HUES48 (cell line): ENCODE data around the gene LIX1.
A peak's percentile ranks its signal among the peaks of the same experiment; 100 is the strongest.

Experiments used
- H3K27ac ChIP-seq: one replicate; pipeline ENCODE4 v1.7.0; 2013; ENCODE audit warnings: low read depth, low read length, inconsistent platforms
- H3K27me3 ChIP-seq: 2 replicates; pipeline ENCODE4 v1.6.1; 2013; ENCODE audit warnings: mild to moderate bottlenecking, low read length; ENCODE audit not compliant: control insufficient read depth, insufficient read depth
- H3K36me3 ChIP-seq: 2 replicates; pipeline ENCODE4 v1.6.1; 2013; ENCODE audit warnings: low read length; ENCODE audit not compliant: control insufficient read depth, insufficient read depth
- H3K4me1 ChIP-seq: 2 replicates; pipeline ENCODE4 v1.6.1; 2013; ENCODE audit warnings: mild to moderate bottlenecking, low read length; ENCODE audit not compliant: control insufficient read depth, insufficient read depth
- H3K4me3 ChIP-seq: 2 replicates; pipeline ENCODE4 v1.5.1; 2013; ENCODE audit warnings: mild to moderate bottlenecking, low read depth, low read length
- H3K9ac ChIP-seq: 2 replicates; pipeline ENCODE4 v1.6.1; 2013; ENCODE audit warnings: mild to moderate bottlenecking, low read depth, low read length, moderate library complexity
- H3K9me3 ChIP-seq: 2 replicates; pipeline ENCODE4 v1.6.1; 2013; ENCODE audit warnings: low read length; ENCODE audit not compliant: control insufficient read depth, insufficient read depth

LIX1 gene

DNA sequence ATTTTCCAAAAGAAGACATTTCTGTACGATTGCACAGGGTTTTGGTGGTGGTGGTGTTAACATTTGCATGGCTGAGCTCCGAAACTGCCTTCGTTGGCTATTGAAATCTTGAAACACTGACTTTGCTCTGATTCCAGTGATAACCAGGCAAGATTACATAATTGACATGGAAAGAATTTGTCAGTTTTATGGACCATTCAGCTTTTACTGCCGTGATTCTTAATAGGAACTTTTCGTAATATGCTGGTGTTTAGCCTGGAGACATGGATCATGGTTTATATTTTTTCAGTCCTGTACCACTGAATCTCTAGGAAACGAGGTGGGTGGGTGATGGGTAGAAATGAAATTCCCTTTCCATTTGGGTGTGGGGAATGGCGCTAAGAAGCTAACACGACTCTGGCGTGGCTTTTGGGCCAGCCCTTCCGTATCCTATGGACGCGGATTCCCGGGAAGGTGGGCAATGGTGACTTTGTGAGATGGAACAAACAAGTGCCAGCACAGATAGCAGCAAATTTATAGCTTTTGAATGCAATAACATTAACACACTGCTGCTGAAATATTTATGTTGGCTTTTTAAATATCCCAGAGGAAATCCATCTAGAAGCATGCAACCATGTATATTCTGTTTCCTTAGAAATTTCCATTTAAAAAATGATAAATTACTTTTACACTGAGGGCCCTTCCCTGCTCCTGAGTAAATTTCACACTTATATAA lies 36.8 kb downstream of the LIX1 start:
- H3K9ac ChIP-seq: no peak overlapping the region
- H3K4me3 ChIP-seq: no peak overlapping the region
- H3K9me3 ChIP-seq: no peaks in the 10 kb centered on the region
- no peaks in the 10 kb centered on the region for H3K27me3 ChIP-seq
- peaks cover 24% of the 10 kb centered on the region for H3K4me1 ChIP-seq
- H3K27ac ChIP-seq: no peak overlapping the region
- no peaks in the 10 kb centered on the region for H3K36me3 ChIP-seq

- Histone ChIP-seq H3K4me1 (peaks cover 32% of the 10 kb centered on the region), H3K36me3 (no peaks in the 10 kb centered on the region), H3K27me3 (no peaks in the 10 kb centered on the region), H3K9me3 (no peaks in the 10 kb centered on the region), H3K4me3 (0 out of 2 replicates have a peak overlapping the region, but pooled peaks have one; percentile 16), H3K9ac (no peak overlapping the region), H3K27ac (peak overlapping the region; percentile 75)
Observed at GRCh38 chr5:97102010-97102470, 40.4 kb downstream of the LIX1 start.

GRCh38 chr5:97101189-97101910 lies 41.1 kb downstream of the LIX1 start:
- H3K9me3 ChIP-seq: no peaks in the 10 kb centered on the region
- H3K4me1 ChIP-seq: peaks cover 39% of the 10 kb centered on the region
- no peak overlapping the region for H3K4me3 ChIP-seq
- no peak overlapping the region for H3K9ac ChIP-seq
- no peaks in the 10 kb centered on the region for H3K27me3 ChIP-seq
- no peaks in the 10 kb centered on the region for H3K36me3 ChIP-seq
- peak overlapping the region; percentile 75 for H3K27ac ChIP-seq

- no peak overlapping the region for H3K27ac ChIP-seq
- H3K4me1 ChIP-seq: peaks cover 47% of the 10 kb centered on the region
- no peaks in the 10 kb centered on the region for H3K9me3 ChIP-seq
- no peaks in the 10 kb centered on the region for H3K36me3 ChIP-seq
- H3K27me3 ChIP-seq: no peaks in the 10 kb centered on the region
- no peak overlapping the region for H3K9ac ChIP-seq
- no peak overlapping the region for H3K4me3 ChIP-seq
Observed at GRCh38 chr5:97100476-97100875, 41.9 kb downstream of the LIX1 start.

DNA sequence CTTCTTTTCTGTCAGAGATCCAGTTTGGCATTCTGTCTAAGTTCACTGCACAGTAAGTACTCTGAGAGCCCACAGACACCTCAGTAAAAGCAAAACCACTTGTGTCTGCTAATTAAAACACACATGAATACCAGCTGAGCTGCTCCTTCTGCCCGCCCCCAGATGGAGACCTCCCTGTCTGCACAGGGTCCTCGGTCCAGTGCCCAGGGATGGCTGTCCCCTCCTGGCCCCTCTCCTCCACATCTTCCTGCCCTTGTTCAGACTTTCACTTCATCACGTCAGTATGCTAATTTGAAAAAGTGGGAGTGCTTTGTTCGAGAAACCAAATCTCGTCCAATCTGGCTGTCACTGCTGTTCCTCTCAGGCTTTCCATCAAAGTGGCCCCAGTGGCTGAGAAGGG lies 43.5 kb downstream of the LIX1 start:
- Histone ChIP-seq H3K4me1 (peaks cover 50% of the 10 kb centered on the region), H3K9me3 (no peaks in the 10 kb centered on the region), H3K27ac (no peak overlapping the region), H3K4me3 (no peak overlapping the region), H3K9ac (no peak overlapping the region), H3K27me3 (no peaks in the 10 kb centered on the region), H3K36me3 (no peaks in the 10 kb centered on the region)

DNA sequence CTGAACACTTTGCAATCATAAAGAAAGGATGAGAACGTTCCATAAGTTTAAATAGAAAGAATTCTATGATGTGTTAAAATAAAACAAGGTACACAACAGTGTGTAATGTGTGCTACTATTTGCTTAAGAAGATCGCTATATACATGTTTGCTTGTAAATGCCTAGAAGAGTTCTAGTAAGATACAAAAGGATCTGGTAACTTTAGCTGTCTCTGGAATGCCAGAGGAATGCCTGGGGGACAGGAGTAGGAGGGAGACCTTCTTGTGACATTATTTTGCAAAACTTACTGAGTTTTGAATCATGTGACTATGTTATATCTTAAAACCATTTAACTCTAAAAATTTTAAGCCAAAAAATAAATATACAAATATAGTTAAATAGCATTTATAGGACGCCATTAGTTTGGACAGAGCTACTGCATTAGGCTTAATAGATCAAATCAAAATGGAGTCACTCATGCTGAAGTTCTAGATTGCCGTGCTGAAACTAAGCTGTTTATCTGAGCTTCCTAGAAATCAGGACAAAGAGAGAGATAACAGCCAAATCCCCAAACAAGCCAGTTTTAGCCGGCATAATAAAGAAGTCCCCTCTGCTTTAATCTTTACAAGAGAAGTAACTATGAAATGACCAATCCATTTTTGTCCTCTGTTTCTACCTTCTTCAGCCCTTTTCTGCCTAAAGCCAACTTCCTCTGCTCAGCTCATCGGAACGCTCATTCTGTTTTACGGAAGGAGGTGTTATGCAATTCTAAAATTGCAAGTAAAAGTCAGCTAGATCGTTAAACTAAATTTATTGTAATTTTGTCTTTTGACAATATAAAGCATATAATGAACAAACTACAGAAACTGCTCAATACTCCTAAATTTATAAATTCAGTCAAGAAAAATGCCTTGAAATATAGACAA lies 44.8 kb downstream of the LIX1 start:
- Histone ChIP-seq H3K36me3 (no peaks in the 10 kb centered on the region), H3K27ac (no peak overlapping the region), H3K4me3 (no peak overlapping the region), H3K9me3 (no peaks in the 10 kb centered on the region), H3K4me1 (peaks cover 43% of the 10 kb centered on the region), H3K9ac (no peak overlapping the region), H3K27me3 (no peaks in the 10 kb centered on the region)

GRCh38 chr5:97096846-97097245 lies 45.6 kb downstream of the LIX1 start:
- Histone ChIP-seq H3K36me3 (no peaks in the 10 kb centered on the region), H3K9ac (no peak overlapping the region), H3K4me1 (peaks cover 36% of the 10 kb centered on the region), H3K27me3 (no peaks in the 10 kb centered on the region), H3K27ac (no peak overlapping the region), H3K4me3 (no peak overlapping the region), H3K9me3 (no peaks in the 10 kb centered on the region)

GRCh38 chr5:97096191-97096590 lies 46.2 kb downstream of the LIX1 start:
- no peaks in the 10 kb centered on the region for H3K36me3 ChIP-seq
- H3K9me3 ChIP-seq: no peaks in the 10 kb centered on the region
- H3K27ac ChIP-seq: no peak overlapping the region
- H3K27me3 ChIP-seq: no peaks in the 10 kb centered on the region
- H3K9ac ChIP-seq: no peak overlapping the region
- H3K4me3 ChIP-seq: no peak overlapping the region
- peaks cover 29% of the 10 kb centered on the region for H3K4me1 ChIP-seq

DNA sequence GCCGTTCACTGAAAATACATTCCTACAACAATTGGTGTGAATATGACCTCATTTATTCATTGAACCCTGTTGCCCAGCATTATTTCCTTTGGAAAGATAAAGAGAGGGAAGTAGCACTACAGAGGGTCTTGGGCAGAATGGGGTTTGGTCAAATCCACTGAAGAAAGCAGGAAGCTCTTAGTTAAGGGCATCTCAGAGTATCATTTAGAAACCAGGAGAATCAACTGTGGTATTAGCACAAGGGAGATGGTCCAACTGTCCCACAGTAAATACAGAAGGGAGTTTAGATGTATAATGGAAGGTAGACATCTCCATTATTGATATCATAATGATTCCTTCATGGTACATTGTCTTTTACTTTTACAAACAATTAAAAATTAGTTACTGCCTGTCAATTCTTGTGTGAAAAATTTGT lies 47.1 kb downstream of the LIX1 start:
- Histone ChIP-seq H3K27me3 (no peaks in the 10 kb centered on the region), H3K9ac (no peak overlapping the region), H3K4me1 (peaks cover 25% of the 10 kb centered on the region), H3K27ac (no peak overlapping the region), H3K36me3 (no peaks in the 10 kb centered on the region), H3K4me3 (no peak overlapping the region), H3K9me3 (no peaks in the 10 kb centered on the region)

DNA sequence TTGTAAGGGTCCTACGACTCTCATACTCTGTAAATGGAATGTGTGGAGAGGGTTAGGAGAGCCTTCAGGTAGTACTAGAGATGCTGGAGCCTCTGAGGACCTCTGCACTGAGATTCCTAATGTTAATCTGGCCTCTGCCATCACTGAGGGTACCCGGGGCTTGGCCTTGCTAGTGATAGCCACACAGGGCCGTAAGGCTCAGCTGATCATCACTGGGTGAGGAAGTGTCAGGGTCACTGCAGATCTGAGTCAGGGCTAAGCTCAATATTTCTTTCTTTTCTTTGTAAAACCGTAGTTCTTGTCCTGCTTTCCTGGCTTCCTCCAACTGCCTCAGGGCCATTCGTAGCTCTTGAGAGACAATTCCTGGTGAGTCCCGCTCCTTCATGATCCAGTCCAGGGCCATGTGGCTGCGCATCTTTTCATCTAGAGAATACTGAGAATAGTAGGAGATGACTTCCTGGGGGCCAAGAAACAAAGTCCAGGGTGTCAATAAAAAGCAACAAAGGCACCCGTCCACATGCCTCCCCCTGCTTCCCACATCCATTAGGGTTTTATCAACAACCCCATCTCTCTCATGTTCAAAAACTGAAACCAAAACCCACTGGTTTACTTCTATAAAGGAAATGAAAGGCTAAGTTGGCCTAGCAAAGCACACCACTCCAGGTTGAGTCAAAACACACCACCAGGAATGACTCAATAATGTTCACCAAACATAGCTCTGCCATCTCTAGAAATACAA lies 47.7 kb downstream of the LIX1 start:
- Histone ChIP-seq H3K27ac (no peak overlapping the region), H3K4me1 (peaks cover 25% of the 10 kb centered on the region), H3K9ac (no peak overlapping the region), H3K4me3 (no peak overlapping the region), H3K36me3 (no peaks in the 10 kb centered on the region), H3K9me3 (no peaks in the 10 kb centered on the region), H3K27me3 (no peaks in the 10 kb centered on the region)
